Endothelial cell of umbilical vein (primary cell): ENCODE data around the gene SNRPA. TPM values are rescaled to one million over a fixed set of nuclear protein-coding genes. Genes with fewer than 3 reads are reported as not detected.

ENCODE experiments used
- BruUV-seq: library from RNA; stranded (reverse); fragments of 400-500 nt; replicated peaks from 2 replicates; lab custom pipeline; 2021; lab: Mats Ljungman, UMichigan
- CTCF ChIA-PET: fragments of 300-600, 350-600 bp; sonication (Branson Sonifier 250); formaldehyde crosslinking; loops from one replicate; lab custom pipeline; 2021; ENCODE audit warnings: antibody characterized with exemption, inconsistent platforms; lab: Charles Lee
- POLR2A ChIA-PET: fragments of 300-600, 350-600 bp; sonication (Branson Sonifier 250); formaldehyde crosslinking; loops from one replicate; lab custom pipeline; 2021; ENCODE audit warnings: antibody characterized with exemption, inconsistent platforms; lab: Charles Lee
- DNase-seq: peaks from one replicate; pipeline ENCODE4 v3.0.0-alpha.2; 2011; ENCODE audit warnings: low read depth, low spot score
- FAIRE-seq: peaks from 2 replicates; lab custom pipeline; 2011; peaks lifted over from hg19 to GRCh38; lab: Jason Lieb, UNC
- H2AFZ ChIP-seq: 2 replicates; pipeline ENCODE4 v1.6.0; 2012; ENCODE audit warnings: low read depth, low read length, control low read depth, inconsistent platforms
- H3K27ac ChIP-seq: 2 replicates; pipeline ENCODE4 v1.5.1; 2011; ENCODE audit warnings: low read depth, mild to moderate bottlenecking, control low read depth, low read length, moderate library complexity; ENCODE audit not compliant: insufficient read depth
- H3K27me3 ChIP-seq, 2 experiments: 2 replicates each; pipeline versions ENCODE4 v1.6.0 to v1.6.1; 2011; ENCODE audit warnings: low read length in 2 of 2, mixed read lengths in 1 of 2; ENCODE audit not compliant: control insufficient read depth in 2 of 2, insufficient read depth in 2 of 2
- H3K36me3 ChIP-seq, 2 experiments: 2 replicates in 1 of 2; 3 replicates in 1 of 2; pipeline ENCODE4 v1.5.1; 2011; ENCODE audit warnings: low read length in 2 of 2, mild to moderate bottlenecking in 1 of 2, moderate library complexity in 1 of 2; ENCODE audit not compliant: control insufficient read depth in 2 of 2, insufficient read depth in 2 of 2; ENCODE audit errors: extremely low read depth in 1 of 2
- H3K4me1 ChIP-seq: 3 replicates; pipeline ENCODE4 v1.5.1; 2011; ENCODE audit warnings: mild to moderate bottlenecking, low read length; ENCODE audit not compliant: control insufficient read depth, insufficient read depth; ENCODE audit errors: extremely low read depth
- H3K4me2 ChIP-seq: 2 replicates; pipeline ENCODE4 v1.6.1; 2011; ENCODE audit warnings: low read length, control low read depth, mixed read lengths; ENCODE audit not compliant: insufficient read depth
- H3K4me3 ChIP-seq, 3 experiments: fragments of 200-600 bp in 1 of 3; sonication (generic), shearing (Covaris generic) in 1 of 3; replicated peaks in 1 of 3; 2 replicates each; pipeline ENCODE4 v1.5.1; 2011 to 2016; ENCODE audit warnings: control low read depth in 3 of 3, low read length in 3 of 3, mild to moderate bottlenecking in 2 of 3, inconsistent platforms in 1 of 3, low read depth in 1 of 3, moderate library complexity in 1 of 3; ENCODE audit not compliant: insufficient read depth in 1 of 3
- H3K79me2 ChIP-seq: 2 replicates; pipeline ENCODE4 v1.6.0; 2012; ENCODE audit warnings: low read length, inconsistent platforms; ENCODE audit not compliant: control insufficient read depth, insufficient read depth
- H3K9ac ChIP-seq: replicated peaks from 2 replicates; pipeline ENCODE3; 2011; ENCODE audit warnings: low read length, control low read depth; ENCODE audit not compliant: insufficient read depth; ENCODE audit errors: extremely low read depth
- H3K9me1 ChIP-seq: replicated peaks from 3 replicates; pipeline ENCODE4 v1.6.0; 2011; ENCODE audit warnings: mild to moderate bottlenecking, low read length; ENCODE audit not compliant: control insufficient read depth, insufficient read depth; ENCODE audit errors: extremely low read depth
- H3K9me3 ChIP-seq: replicated peaks from 2 replicates; pipeline ENCODE4 v1.5.1; 2012; ENCODE audit warnings: low read length, inconsistent platforms; ENCODE audit not compliant: control insufficient read depth, insufficient read depth
- H4K20me1 ChIP-seq: replicated peaks from 2 replicates; pipeline ENCODE3; 2011; ENCODE audit warnings: mild to moderate bottlenecking, low read length; ENCODE audit not compliant: control insufficient read depth, insufficient read depth; ENCODE audit errors: extremely low read depth
- CTCF ChIP-seq, 2 donors: IDR thresholded peaks; 1 replicate in 1 of 2; 2 replicates in 1 of 2; pipeline ENCODE4 v1.5.1; 2011; ENCODE audit warnings: low read length in 2 of 2, mild to moderate bottlenecking in 2 of 2, moderate library complexity in 2 of 2, control low read depth in 1 of 2, inconsistent platforms in 1 of 2, low read depth in 1 of 2; ENCODE audit not compliant: insufficient read depth in 1 of 2; ENCODE audit errors: extremely low read depth in 1 of 2
- POLR2AphosphoS5 ChIP-seq: IDR thresholded peaks from 2 replicates; pipeline ENCODE4 v1.6.1; 2012; ENCODE audit warnings: low read depth, mild to moderate bottlenecking, control low read depth, low read length, moderate library complexity; ENCODE audit not compliant: insufficient read depth
- dilution Hi-C: fragments of 300-500 bp; cut with MboI; formaldehyde crosslinking; loops from one replicate; pipeline ENCODE4 v1.15.0; 2019; ENCODE audit warnings: low sequenced_read_pairs; ENCODE audit not compliant: extremely low pct_ligation_motif_present
- intact Hi-C: fragments of 100-400 bp; cut with micrococcal nuclease; formaldehyde crosslinking; loops from one replicate; pipeline ENCODE4 v1.10.0; 2022
- polyA plus RNA-seq, 4 experiments: library from polyadenylated mRNA; depleted of rRNA in 3 of 4; stranded (reverse) in 3 of 4; unstranded in 1 of 4; fragments of >200 nt; gene quantifications; 2 replicates each; pipeline versions ENCODE4 v1.2.1 to v1.2.3, GENCODE V29; 2011 to 2012; ENCODE audit warnings: missing spikeins in 1 of 4
- total RNA-seq: library from RNA; stranded (reverse); gene quantifications from 2 replicates; pipeline ENCODE4 v1.2.3, GENCODE V29; 2021
- TF ChIP-seq, protein P1 (sequence below): IDR thresholded peaks from 2 replicates; pipeline ENCODE4 v1.6.1; 2011; ENCODE audit not compliant: insufficient read depth, insufficient read length

The SNRPA gene
- total and polyA plus RNA-seq, 2 donors (not counting 3 experiments of a cell fraction or from before 2014, with no cell fraction given), result 84.6 to 131 TPM

DNA sequence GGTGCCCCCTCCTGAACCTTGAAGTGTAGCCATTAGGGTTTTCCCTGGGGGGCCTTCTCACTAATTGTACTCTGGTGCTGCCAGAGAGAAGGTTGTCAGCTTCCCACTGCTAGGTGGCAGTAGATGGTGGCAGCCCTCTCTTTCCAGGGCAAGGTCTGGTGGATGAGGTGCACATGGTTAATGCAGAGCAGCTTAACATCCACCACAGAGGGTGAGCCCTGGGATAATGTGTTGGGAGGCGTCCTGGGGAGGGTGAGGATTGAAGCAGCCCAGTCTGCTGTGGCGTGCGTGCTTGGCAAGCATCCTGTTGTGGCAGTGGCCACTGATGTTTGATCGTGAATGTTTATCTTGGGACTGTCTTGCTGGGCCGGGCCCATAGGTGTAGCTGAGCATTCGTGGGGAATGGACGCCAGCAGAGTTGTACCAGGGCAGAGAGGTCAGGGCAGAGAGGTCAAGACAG, 53.8 kb downstream of the SNRPA start:
- ChIA-PET CTCF (interaction anchor here (1.8 to 3.9 kb wide), 3 partner anchors 15 to 141 kb away, joined by 5 to 70 read pairs (median 22); partner anchors contain the start of gene ACTMAP), POLR2A (no interaction called here)
- H3K27ac ChIP-seq, result no peak overlapping the region
- no peak overlapping the region for H2AFZ ChIP-seq
- peaks cover 81% of the 10 kb centered on the region for H3K79me2 ChIP-seq
- intact Hi-C loops, result loop anchor here (10.0 kb wide), 1 partner anchor 360 kb away; the partner anchor contains the start of gene SERTAD3
- H3K4me1 ChIP-seq, result peaks cover 72% of the 10 kb centered on the region
- DNase-seq, result no peak
- H3K27me3 ChIP-seq, result no peaks in the 10 kb centered on the region
- peak in 1 of 2 donors; percentile 31 for TF ChIP-seq CTCF (IDR thresholded peaks at IDR 0.05; ENCODE audit: extremely low read depth in 1 of 2, insufficient read depth in 1 of 2, low read depth in 1 of 2, low read length in 2 of 2)
- TF ChIP-seq, protein P1, sequence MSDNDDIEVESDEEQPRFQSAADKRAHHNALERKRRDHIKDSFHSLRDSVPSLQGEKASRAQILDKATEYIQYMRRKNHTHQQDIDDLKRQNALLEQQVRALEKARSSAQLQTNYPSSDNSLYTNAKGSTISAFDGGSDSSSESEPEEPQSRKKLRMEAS, result no peak
- no peak for TF ChIP-seq POLR2AphosphoS5
- H3K9me3 ChIP-seq, result no peaks in the 10 kb centered on the region
- no peaks in the 10 kb centered on the region for H4K20me1 ChIP-seq
- FAIRE-seq, result no peak
- H3K9ac ChIP-seq, result no peak overlapping the region
- peaks cover 9 to 45% of the 10 kb centered on the region in 2 experiments for H3K36me3 ChIP-seq
- H3K4me2 ChIP-seq, result no peak overlapping the region
- H3K9me1 ChIP-seq, result no peaks in the 10 kb centered on the region
- dilution Hi-C loops, result no loop called here
- no peak overlapping the region for H3K4me3 ChIP-seq
- BruUV-seq, result no TSS peak
